OCI-LY3 (cell line): Measurements from ENCODE around the gene CHD6.

Source experiments
- CTCF ChIP-seq: fragments of 200-600, 300-600 bp; sonication (generic); IDR thresholded peaks from 2 replicates; pipeline ENCODE4 v1.5.1; 2014; ENCODE audit warnings: antibody characterized with exemption, low read length, low read depth
- EZH2phosphoT487 ChIP-seq: fragments of 200-600 bp; shearing (Covaris generic); IDR thresholded peaks from 2 replicates; pipeline ENCODE4 v1.6.1; 2018; ENCODE audit warnings: antibody characterized with exemption, mixed run types, low read depth

- TF ChIP-seq CTCF (no peak), EZH2phosphoT487 (no peak)
Measured at GRCh38 chr20:41361757-41362747, 256.1 kb downstream of the CHD6 start.
